Stimulated activated CD4-positive, alpha-beta T cell treated with anti-CD3 and anti-CD28 coated beads, Interleukin-4, amount 100 ng/mL, for 48 hours (primary cell): ENCODE measurements around the gene DEFB131B.
A peak's percentile ranks its signal among the peaks of the same experiment; 100 is the strongest.
"Not testable (repeated sequence)": the region's sequence is repeated elsewhere in the genome, so short reads cannot be mapped to it uniquely, and the experiment has no call there.

Source experiments
- DNase-seq, 2 donors: peaks; one replicate each; pipeline ENCODE4 v3.0.0-alpha.2; 2020; ENCODE audit warnings: low read depth in 2 of 2

DEFB131B gene

GRCh38 chr11:71878059-71878458 lies at the start of gene DEFB131B:
TSS of gene DEFB131B (plus strand) at chr11:71878453. CDS start at chr11:71878453, 0 bp downstream.
- DNase-seq = not testable (repeated sequence)

GRCh38 chr11:71829247-71829646 lies 49.0 kb upstream of the DEFB131B start:
- not testable (repeated sequence) for DNase-seq

GRCh38 chr11:71829686-71830085 lies 48.6 kb upstream of the DEFB131B start:
- DNase-seq = not testable (repeated sequence)

GRCh38 chr11:71832811-71833210 lies 45.4 kb upstream of the DEFB131B start, which contains the start of gene DEFB108B:
TSS of gene DEFB108B (plus strand) at chr11:71833200. CDS start at chr11:71833200, 0 bp downstream.
- DNase-seq = not testable (repeated sequence)

- DNase-seq = not testable (repeated sequence)
Measured at GRCh38 chr11:71842720-71843119, 35.5 kb upstream of the DEFB131B start.

- not testable (repeated sequence) for DNase-seq
Measured at GRCh38 chr11:71843355-71843754, 34.9 kb upstream of the DEFB131B start.

GRCh38 chr11:71843858-71844257 lies 34.4 kb upstream of the DEFB131B start:
- DNase-seq = no peak

- DNase-seq = not testable (repeated sequence)
Measured at GRCh38 chr11:71853895-71854294, 24.4 kb upstream of the DEFB131B start.

- not testable (repeated sequence) for DNase-seq
Measured at GRCh38 chr11:71855880-71856279, 22.4 kb upstream of the DEFB131B start.

- DNase-seq = not testable (repeated sequence)
Measured at GRCh38 chr11:71860835-71861234, 17.4 kb upstream of the DEFB131B start.

GRCh38 chr11:71863978-71864627 lies 14.2 kb upstream of the DEFB131B start:
- peak in 1 of 2 donors; percentile 8 for DNase-seq

- not testable (repeated sequence) for DNase-seq
Measured at GRCh38 chr11:71867209-71867608, 11.0 kb upstream of the DEFB131B start.

GRCh38 chr11:71869931-71870330 lies 8.3 kb upstream of the DEFB131B start:
- DNase-seq = not testable (repeated sequence)

GRCh38 chr11:71870661-71871060 lies 7.6 kb upstream of the DEFB131B start:
- DNase-seq = not testable (repeated sequence)

- DNase-seq = not testable (repeated sequence)
Measured at GRCh38 chr11:71876262-71876661, 2.0 kb upstream of the DEFB131B start.

- not testable (repeated sequence) for DNase-seq
Measured at GRCh38 chr11:71885806-71886205, 7.6 kb downstream of the DEFB131B start.

GRCh38 chr11:71888335-71889010 lies 10.2 kb downstream of the DEFB131B start:
- DNase-seq = not testable (repeated sequence)

GRCh38 chr11:71889181-71889872 lies 11.1 kb downstream of the DEFB131B start:
- DNase-seq = not testable (repeated sequence)

GRCh38 chr11:71895961-71896360 lies 17.7 kb downstream of the DEFB131B start:
- DNase-seq = no peak

GRCh38 chr11:71901137-71901536 lies 22.9 kb downstream of the DEFB131B start:
- not testable (repeated sequence) for DNase-seq

- DNase-seq = no peak
Measured at GRCh38 chr11:71908218-71908617, 30.0 kb downstream of the DEFB131B start.

GRCh38 chr11:71910775-71911174 lies 32.5 kb downstream of the DEFB131B start:
- not testable (repeated sequence) for DNase-seq
